ENCODE data around the gene MARCHF11. TPM values are rescaled to one million over a fixed set of nuclear protein-coding genes. Genes with fewer than 3 reads are reported as not detected.

MARCHF11 gene
- total RNA-seq, 1 experiment from 2014 or later, result not detected

DNA sequence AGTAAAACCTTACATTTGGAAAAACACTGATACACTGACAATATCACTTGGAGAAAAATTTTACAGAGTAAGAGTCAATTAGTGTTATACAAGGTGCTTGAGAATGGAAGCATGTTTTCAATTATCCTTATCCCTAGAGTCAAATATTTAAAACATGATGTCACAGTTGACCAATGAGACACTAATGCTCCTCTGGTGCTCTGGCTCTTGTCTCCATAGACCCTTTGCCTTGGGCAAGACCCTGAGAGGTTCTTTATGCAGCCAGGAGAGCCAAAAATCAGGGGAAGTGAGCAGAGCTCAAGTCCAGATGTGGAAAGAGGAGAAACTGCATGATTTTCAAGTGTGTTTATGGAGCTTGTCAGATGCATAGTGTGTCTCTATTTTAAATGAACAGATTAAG lies 153.9 kb downstream of the MARCHF11 start (continued):
- TF ChIP-seq, protein P1, sequence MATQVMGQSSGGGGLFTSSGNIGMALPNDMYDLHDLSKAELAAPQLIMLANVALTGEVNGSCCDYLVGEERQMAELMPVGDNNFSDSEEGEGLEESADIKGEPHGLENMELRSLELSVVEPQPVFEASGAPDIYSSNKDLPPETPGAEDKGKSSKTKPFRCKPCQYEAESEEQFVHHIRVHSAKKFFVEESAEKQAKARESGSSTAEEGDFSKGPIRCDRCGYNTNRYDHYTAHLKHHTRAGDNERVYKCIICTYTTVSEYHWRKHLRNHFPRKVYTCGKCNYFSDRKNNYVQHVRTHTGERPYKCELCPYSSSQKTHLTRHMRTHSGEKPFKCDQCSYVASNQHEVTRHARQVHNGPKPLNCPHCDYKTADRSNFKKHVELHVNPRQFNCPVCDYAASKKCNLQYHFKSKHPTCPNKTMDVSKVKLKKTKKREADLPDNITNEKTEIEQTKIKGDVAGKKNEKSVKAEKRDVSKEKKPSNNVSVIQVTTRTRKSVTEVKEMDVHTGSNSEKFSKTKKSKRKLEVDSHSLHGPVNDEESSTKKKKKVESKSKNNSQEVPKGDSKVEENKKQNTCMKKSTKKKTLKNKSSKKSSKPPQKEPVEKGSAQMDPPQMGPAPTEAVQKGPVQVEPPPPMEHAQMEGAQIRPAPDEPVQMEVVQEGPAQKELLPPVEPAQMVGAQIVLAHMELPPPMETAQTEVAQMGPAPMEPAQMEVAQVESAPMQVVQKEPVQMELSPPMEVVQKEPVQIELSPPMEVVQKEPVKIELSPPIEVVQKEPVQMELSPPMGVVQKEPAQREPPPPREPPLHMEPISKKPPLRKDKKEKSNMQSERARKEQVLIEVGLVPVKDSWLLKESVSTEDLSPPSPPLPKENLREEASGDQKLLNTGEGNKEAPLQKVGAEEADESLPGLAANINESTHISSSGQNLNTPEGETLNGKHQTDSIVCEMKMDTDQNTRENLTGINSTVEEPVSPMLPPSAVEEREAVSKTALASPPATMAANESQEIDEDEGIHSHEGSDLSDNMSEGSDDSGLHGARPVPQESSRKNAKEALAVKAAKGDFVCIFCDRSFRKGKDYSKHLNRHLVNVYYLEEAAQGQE (IDR thresholded peaks at IDR 0.05; ENCODE audit: low read depth), result no peak
- TF ChIP-seq ZNF274 (IDR thresholded peaks at IDR 0.05; ENCODE audit: low read depth, low read length), result no peak

DNA sequence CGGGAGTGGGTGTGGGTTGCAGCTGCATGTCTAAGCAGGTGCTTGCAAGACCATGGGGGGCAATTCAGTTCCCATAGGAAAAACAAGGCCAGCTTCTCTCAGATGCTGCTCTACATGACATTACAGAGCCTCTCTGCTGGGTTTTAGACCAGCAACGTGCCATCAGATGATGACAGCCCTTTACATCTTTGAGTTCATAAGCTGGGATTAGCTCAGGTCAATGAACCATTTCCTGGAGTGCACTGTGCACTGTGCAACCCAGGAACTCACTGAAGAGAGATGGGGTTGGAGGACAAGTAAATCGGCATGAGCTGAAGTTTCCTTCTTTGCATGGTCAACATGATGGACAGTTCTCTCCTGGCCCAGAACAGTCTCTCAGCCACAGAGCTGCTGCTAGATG lies 160.6 kb downstream of the MARCHF11 start:
- Histone ChIP-seq H3K4me3 (replicated peaks in 1 of 2; ENCODE audit: low read depth in 1 of 2, low read length in 2 of 2) (no peak overlapping the region), H3K9ac (ENCODE audit: low read length) (no peak overlapping the region), H2AFZ (ENCODE audit: low read depth, low read length, poor library complexity, severe bottlenecking) (no peak overlapping the region), H3K9me3 (ENCODE audit: control insufficient read depth in 1 of 2, insufficient read depth in 1 of 2, low read depth in 1 of 2, low read length in 2 of 2) (peaks cover 3 to 29% of the 10 kb centered on the region in 2 experiments; a peak in 2 of 4 replicates), H3K27me3 (ENCODE audit: insufficient read depth, low read length) (no peaks in the 10 kb centered on the region), H3K4me1 (ENCODE audit: control insufficient read depth in 1 of 2, insufficient read depth in 2 of 2, low read length in 2 of 2) (no peaks in the 10 kb centered on the region), H4K20me1 (ENCODE audit: insufficient read depth) (no peaks in the 10 kb centered on the region), H3K9me2 (ENCODE audit: insufficient read depth) (no peaks in the 10 kb centered on the region), H3K79me2 (ENCODE audit: insufficient read depth, low read length) (no peaks in the 10 kb centered on the region), H3K27ac (ENCODE audit: low read depth, low read length) (no peak overlapping the region), H3K36me3 (ENCODE audit: control insufficient read depth in 1 of 2, insufficient read depth in 2 of 2, low read length in 2 of 2) (no peaks in the 10 kb centered on the region), H3K4me2 (ENCODE audit: low read length) (no peak overlapping the region)
- CTCF ChIA-PET, result no interaction called here
- RAD21 ChIA-PET (ENCODE audit: low non-redundant PET in 1 of 2, low total read pairs in 2 of 2, uncharacterized antibody in 2 of 2, unreplicated experiment in 2 of 2), result no interaction called here
- POLR2A ChIA-PET, result no interaction called here
- ATAC-seq, result no peak
- TF ChIP-seq FOSL1 (IDR thresholded peaks at IDR 0.05; ENCODE audit: low read depth) (no peak), JUND (IDR thresholded peaks at IDR 0.05) (no peak), ZFX (IDR thresholded peaks at IDR 0.05) (no peak), EZH2phosphoT487 (IDR thresholded peaks at IDR 0.05; ENCODE audit: borderline replicate concordance) (no peak)
- TF ChIP-seq, protein P2, sequence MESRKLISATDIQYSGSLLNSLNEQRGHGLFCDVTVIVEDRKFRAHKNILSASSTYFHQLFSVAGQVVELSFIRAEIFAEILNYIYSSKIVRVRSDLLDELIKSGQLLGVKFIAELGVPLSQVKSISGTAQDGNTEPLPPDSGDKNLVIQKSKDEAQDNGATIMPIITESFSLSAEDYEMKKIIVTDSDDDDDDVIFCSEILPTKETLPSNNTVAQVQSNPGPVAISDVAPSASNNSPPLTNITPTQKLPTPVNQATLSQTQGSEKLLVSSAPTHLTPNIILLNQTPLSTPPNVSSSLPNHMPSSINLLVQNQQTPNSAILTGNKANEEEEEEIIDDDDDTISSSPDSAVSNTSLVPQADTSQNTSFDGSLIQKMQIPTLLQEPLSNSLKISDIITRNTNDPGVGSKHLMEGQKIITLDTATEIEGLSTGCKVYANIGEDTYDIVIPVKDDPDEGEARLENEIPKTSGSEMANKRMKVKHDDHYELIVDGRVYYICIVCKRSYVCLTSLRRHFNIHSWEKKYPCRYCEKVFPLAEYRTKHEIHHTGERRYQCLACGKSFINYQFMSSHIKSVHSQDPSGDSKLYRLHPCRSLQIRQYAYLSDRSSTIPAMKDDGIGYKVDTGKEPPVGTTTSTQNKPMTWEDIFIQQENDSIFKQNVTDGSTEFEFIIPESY (IDR thresholded peaks at IDR 0.05; ENCODE audit: extremely low read depth, insufficient replicate concordance, low read length), result no peak
- no peak for DNase-seq (ENCODE audit: low read depth, low spot score)
- BruUV-seq (replicated peaks), result no TSS peak
- intact Hi-C loops (cut with micrococcal nuclease), result no loop called here

Data from HCT116 (cell line).